Putamen (tissue), 1 donor: ENCODE measurements around the gene HMCN2.

Experiments
- DNase-seq: peaks from one replicate; pipeline ENCODE4 v3.0.0-alpha.2; 2016; ENCODE audit warnings: low spot score

HMCN2 gene

DNA sequence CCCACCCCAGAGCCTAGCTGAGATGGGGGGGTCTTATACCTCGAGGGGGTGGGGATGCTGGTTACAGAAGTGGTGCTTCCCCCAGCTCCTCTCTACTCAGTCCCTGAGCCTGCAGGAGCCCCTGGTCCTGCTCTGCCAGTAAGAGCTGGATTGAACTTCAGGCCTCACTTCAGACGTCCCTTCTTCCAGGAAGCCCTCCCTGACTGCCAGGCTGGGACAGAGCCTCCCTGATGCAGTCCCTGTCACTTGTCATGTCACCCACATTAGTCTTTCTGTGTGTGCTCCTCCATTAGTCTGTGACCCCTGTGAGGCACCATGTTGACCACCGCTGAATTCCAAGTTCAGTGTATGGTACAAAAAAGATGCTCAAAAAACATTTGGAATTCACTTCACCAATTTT lies 100.5 kb downstream of the HMCN2 start:
- no peak for DNase-seq

DNA sequence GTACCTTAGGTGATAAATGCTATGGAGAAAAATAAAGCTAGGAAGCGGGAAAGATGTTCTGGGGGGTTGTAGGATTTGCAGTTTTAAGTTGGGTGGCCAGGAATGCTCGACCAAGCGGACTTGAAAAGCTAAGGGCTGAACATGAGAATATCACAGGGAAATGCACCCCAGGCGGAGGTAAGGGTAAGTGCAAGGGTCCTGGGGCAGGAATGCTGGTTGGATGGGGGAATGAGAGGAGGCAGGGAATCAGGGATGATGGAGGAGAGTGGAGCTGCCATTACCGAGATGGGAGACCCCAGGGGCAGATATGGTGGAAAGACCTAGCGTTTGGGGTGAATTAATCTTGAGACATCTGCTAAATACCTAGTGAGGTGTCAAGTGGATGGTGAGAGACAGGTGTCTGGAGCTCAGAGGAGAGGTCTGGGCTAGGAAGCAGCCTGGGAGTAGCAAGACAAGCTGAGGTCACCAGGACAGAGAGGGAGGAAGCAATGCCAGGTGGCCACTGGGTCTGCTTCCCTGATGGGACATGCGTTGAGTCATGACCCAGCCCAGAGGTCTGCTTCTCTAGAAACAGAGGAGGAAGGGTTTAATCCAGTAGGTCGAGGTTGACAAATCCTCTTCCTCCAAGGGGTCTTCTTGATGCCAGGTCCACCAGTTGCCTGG lies 101.5 kb downstream of the HMCN2 start:
- DNase-seq = no peak

DNA sequence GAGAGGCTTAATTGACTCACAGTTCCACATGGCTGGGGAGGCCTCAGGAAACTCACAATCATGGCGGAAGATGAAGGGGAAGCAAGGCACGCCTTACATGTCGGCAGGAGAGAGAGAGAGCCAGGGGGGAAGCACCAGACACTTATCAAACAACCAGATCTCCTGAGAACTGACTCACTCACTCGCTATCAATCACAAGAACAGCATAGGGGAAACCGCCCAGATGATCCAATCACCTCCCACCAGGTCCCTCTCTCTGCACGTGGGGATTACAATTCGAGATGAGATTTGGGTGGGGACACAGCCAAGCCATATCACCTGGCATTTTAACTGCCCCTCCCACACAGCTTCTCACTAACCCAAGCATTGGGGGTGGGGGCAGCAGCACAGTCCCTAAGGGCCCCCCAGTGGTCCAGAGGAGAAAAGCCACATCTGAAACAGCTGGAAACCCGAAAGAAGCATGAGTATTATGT lies 103.1 kb downstream of the HMCN2 start:
- no peak for DNase-seq

DNA sequence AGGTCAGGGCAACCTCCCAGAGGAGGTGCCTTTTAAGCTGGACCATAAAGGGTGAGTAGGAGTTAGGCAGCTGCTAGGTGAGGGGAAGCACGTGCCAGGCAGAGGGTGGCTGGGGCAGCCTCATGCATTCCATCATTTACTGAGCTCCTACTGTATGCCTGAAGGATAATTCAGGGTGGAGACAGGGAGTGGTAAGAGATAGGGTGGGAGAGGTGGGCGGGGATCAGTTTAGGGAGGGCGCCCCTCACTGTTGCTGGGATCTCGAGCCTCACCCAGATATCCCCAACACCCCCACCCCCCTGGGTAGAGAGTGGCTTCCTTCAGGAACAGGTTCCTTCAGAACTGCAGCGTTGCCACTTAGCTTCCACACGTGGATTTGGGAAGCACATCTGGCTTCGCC lies 104.7 kb downstream of the HMCN2 start:
- DNase-seq = no peak

DNA sequence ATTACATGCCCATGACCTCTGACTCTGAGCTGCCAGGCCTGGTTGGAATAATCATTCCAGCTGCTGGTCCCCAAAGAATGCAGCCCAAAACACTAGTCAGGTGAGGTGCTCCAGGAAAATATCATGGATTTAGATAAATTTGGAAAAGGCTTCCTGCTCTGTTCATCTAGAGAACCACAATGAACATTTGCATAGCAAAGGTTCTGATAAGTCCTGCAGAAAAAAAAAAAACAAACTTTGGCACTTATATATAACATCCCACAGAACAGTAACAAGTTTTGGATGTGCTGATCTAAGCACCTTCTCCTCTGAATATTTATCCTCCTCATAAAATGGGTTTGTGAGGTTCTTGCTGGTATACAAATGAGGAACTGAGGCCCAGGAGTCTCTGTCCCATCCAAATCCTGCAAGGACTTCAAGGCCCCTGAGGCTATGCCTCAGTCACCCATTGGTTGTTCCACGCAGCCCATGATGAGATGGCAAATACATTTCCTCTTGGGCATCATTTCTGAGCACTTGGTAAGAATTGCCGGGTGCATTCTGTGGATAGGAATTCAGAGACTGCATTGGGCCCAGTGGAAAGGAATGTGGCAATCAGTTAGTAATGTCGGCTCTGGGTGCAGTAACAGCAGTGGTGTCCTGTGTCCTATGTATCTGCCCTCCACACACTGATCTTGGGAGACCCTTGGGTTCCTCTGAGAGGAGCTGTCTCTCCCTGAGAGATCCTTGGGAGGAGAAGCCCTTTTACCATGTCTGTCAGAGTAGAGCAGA lies 105.8 kb downstream of the HMCN2 start:
- no peak for DNase-seq

DNA sequence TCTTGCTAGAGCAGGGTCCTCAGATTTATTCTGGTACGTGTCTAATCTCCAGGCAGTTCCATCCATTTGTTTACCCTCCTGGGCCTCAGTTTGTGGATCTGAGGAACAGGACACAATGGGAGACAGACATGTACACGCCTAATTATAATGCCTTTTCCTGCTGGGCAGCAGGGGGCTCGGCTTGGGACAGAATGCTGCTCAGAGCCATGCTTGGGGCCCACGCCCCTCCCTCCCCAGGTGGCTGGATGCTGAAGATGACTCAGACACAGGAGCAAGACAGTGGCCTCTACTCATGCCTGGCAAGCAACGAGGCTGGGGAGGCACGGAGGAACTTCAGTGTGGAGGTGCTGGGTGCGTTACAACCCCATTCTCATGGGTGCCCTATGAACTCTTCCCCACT lies 106.5 kb downstream of the HMCN2 start:
- DNase-seq = no peak

DNA sequence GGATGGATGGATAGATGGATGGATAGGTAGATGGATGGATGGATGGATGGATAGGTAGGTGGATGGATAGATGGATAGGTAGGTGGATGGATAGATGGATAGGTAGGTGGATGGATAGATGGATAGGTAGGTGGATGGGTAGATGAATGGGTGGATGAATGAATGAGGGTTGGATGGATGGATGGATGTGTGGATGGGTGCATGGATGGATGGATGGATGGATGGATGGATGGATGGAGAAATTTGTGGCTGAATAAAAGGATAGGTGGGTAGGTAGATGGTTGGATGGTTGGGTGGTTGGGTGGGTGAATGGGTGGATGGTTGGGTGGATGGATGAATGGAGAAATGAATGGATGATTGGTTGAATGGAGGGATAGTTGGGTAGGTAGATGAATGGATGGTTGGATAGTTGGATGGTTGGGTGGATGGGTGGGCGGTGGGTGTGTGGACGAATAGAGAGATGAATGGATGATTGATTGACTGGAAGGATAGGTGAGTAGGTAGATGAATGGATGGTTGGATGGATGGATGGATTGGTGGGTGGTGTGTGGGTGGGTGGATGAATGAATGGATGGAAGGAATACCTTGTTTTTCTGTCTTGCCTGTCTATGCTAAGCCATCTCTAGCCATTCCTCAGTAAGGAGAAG lies 108.2 kb downstream of the HMCN2 start:
- no peak for DNase-seq

DNA sequence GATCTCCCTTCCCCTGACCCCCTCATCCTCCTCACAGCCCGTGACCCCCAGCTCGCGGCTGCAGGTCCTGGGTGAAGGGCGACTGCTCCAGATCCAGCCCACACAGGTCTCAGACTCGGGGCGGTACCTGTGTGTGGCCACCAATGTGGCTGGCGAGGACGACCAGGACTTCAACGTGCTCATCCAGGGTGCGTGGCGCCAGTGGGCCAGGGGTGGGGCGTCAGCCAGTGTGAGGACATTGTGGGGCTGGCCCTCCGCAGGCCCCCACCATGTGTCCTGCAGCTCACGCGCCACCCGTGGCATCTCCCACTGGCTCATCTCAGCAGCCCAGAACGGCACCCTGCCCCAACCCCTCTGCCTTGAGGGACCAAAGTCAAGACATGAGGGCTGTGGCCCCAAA lies 112.1 kb downstream of the HMCN2 start:
- DNase-seq = no peak

DNA sequence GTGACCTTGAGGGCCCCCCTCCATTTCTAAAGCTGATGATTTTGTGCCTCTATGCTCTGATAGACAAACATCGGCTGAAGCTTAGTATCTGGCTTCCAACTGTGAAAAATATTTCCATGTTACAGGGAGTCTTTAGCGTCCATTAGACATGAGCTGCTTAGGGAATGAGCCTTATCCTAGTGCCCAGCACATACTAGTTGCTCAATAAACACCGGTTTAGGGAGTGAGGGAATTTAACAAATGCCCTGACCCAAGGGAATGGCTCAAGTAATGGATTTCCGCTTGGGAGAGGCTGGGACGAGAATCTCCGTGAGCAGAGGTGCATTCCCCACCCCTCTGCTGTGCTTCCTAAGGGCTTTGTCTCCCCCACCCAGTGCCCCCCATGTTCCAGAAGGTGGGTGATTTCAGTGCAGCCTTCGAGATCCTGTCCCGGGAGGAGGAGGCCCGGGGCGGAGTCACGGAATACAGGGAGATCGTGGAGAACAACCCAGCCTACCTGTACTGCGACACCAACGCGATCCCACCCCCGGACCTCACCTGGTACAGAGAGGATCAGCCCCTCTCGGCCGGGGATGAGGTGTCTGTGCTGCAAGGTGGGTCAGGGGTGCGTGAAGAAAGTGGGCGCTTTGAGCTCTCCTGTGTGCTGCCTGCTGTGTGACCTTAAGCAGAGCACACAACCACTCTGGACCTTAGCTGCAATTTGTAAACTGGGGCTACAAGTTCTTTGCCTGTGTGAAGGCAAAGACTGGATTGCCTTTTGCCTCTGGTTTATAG lies 113.5 kb downstream of the HMCN2 start:
- no peak for DNase-seq

DNA sequence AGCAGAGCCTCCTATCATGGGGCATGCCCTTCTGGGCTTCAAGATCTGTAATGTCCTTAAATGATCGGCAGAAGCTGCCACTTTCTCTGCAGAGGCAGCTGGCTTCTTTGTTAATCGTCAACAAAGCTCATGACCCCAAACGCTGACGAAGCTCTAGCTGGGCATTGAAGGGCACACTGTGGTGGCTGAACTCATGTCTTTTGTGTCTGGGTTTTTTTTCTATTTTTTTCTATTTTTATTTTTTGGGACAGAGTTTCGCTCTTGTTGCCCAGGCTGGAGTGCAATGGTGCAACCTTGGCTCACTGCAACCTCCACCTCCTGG lies 114.0 kb downstream of the HMCN2 start:
- no peak for DNase-seq

DNA sequence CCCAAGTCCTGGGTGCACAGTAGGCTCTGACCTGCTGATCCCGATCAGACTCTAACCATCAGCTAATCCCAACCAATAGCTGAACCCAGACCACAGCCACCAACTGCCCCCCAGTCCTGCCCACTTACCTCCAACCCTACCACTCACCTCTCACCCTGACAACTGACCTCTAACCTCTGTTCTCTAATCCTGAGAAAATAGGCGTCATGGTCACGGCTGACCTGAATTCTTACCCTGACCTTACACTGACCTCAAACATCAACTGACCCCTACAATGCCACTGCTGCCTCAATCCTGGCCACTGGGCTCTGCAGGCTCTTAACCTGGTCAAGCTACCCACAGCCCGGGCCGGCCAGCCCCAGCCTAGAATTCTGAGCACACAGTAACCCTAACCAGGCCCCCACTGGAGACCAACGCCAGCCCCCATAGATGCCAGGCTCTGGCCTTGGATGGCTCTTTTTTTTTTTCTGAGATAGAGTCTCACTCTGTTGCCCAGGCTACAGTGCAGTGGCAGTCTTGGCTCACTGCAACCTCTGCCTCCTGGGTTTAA lies 115.4 kb downstream of the HMCN2 start:
- DNase-seq = no peak

DNA sequence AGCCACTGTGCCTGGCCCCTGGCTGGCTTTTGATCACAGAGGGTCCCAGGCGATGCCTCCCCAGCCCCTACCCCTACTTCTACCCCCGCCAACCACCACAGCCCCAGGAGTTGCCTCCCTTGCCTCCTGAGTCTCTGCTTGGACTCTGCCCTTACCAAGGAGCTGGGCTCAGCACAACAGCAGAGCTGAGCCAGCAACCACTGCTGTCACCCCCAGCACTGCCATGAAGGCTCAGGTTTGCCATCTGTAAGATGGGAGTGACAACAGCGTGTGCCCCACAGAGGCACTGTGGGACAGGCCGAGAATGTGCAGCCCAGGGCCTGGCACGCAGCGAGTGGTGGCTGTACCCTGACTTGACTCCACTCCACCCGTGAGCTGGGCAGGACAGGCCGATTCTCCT lies 116.1 kb downstream of the HMCN2 start:
- DNase-seq = no peak

DNA sequence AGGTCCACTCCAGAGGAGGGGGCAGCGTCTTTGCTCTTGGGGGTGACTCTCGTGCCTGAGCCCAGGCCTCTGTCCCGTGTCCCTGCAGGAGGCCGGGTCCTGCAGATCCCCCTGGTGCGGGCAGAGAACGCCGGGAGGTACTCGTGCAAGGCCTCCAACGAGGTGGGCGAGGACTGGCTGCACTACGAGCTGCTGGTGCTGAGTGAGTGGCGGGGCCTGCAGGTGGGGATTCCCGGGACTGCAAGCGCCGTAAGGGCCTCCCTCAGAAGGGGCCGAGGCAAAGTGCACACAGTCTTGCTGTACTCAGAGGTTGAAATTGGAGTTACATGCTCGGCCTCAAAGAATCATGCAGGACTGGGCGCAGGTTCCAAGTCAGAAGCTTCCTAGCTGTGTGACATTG lies 116.5 kb downstream of the HMCN2 start:
- DNase-seq = no peak

DNA sequence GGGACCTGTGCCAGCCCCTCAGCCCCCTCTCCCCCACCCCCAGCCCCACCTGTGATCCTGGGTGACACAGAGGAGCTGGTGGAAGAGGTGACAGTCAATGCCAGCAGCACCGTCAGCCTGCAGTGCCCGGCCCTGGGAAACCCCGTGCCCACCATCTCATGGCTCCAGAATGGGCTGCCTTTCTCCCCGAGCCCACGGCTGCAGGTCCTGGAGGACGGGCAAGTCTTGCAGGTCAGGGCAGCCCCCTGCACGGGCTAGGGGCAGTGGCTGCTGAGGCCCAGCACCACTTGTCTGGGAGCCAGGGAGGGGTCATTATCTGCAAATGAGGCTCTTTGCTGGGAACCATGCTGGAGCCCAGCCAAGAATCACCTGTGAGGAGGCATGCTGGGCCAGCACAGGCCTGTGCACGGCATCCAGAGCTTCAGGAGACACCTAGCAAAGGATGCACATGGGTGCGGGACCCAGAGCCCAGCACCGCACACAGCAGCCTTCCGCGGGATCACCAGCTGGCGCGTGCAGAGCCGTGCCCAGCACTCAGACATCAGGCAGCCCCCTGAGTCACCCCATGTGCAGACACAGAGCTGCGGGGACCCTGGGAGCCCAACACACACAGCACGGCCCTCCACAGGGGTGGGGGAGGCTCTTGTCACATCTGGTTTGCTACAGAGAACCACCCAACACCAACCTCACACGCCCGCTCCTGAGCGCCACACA lies 117.2 kb downstream of the HMCN2 start:
- DNase-seq = no peak

DNA sequence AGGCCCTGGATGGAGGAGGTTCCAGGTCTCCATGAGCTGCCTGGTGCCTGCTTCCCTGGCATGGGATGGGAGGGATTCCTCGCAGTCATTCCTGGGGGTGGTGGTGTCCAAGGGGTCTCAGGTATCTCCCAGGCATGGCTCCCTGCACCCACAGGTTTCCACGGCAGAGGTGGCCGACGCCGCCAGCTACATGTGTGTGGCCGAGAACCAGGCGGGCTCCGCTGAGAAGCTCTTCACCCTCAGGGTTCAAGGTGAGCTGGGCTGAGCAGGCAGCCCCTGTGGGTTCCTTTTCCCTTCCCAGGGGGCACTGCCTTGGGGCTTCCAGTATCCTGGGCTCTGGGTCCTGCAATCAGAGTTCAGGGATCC lies 117.8 kb downstream of the HMCN2 start:
- DNase-seq = no peak

DNA sequence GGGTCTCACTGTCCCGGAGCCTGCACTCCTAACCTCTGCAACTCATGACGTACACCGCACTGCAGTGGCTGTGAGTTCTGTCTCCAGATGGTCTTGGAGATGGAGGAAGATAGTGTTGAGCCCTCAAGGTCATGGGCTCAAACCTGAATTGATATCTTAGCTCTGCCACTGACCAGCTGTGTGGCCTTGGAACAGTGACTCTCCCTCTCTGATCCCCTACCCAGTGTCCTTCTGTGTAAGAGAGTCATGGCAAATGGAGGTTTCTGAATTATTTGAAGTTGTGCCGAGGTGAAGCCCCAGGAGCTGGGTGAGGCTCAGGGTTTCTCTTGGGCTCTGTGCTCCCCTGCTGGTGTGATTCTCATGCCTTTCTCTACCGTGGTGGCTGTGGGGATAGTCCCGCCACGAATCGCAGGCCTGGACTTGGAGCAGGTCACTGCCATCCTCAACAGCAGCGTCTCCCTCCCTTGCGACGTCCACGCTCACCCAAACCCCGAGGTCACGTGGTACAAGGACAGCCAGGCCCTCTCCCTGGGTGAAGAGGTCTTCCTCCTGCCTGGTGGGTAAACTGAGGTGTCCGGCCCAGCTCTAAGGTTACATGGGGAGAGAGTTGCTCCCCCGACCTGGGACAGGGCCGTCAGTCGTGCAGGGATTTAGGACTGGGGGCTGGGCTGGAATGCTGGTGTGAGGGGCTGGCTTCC lies 118.6 kb downstream of the HMCN2 start:
- no peak for DNase-seq

DNA sequence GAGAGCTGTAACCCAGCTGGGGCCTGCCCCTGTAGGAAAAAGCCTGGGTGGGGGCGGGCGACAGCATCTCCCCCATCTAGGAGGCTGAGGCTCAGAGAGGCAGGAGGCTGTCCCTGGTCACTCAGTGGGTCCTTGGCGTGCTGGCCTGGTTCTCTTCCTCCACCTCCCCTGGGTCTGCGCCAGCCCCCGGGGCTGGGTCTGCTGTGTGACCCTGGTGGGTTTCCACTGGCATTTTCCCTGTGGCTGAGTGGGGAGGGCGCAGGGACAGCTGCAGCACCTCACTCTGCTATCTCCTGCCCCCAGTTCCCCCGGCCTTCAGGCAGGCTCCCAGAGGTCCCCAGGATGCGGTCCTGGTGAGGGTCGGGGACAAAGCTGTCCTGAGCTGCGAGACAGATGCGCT lies 119.7 kb downstream of the HMCN2 start:
- no peak for DNase-seq

DNA sequence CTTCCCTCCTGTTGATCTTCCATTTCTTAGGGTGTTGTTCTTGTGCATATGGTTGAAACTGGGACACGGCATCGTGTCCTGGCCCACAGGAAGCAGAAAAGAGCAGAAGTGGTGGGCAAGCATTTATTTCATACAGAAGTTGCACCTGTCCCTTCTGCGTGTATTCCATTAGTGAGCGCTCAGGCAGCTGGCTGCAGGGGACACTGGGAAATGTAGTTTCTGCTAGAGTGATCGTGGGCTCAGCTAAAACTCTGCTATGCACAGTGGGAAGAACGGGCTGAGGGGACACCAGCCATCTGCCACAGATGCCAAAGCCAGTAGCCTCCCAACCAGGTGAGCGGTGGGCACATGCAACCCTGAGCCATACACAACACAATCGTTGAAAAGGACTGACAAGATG lies 121.8 kb downstream of the HMCN2 start:
- no peak for DNase-seq

DNA sequence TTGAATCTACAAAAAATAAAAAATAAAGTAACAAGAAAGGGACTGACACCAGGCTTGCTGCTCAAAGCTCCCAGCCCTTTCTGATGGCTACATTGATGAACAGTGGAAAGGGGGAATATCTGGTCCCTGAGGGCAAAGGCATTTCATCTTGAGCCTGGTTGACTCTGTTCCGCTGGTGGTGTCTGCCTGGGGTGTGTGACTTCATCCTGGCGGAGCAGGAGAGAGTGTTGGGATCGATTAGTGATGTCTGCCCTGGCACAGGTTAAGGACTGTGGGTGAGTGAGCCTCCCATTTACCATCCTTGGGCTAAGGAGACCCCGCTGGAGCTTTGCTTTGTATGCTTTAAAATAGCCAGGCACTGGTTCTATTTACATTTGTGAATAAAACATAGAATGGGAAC lies 122.3 kb downstream of the HMCN2 start:
- DNase-seq = no peak

DNA sequence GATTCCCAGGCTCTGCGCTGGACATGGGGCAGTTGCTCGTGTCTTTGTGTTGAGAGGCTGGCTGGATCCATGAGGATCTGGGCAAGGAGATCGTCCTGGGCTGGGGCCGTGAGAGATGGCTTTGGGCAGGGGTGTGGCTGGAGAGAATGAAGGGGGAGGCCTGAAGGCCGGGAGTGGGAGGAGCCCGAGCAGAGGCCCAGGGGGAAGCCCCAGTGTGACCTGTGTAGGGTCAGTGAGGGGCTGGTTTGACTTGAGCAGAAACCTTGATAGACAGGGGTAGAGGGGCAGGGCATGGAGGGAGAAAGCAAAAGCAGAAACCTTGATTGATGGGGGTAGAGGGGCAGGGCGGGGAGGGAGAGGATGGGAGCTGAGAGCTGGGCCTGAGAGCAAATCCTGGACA lies 124.8 kb downstream of the HMCN2 start:
- DNase-seq = no peak

DNA sequence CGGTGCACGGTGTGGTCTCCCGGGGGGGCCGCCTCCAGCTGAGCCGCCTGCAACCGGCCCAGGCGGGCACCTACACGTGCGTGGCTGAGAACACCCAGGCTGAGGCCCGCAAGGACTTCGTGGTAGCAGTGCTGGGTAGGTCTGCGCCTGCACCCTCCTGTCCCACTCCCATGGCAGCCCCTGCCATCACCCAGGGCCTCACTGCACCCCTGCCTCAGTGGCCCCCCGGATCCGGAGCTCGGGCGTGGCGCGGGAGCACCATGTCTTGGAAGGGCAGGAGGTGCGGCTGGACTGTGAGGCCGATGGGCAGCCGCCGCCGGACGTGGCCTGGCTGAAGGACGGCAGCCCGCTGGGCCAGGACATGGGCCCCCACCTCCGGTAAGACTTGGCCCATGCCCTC lies 125.4 kb downstream of the HMCN2 start:
- no peak for DNase-seq
